SK-N-MC (cell line): ENCODE results near the gene TSHZ2.
"Not testable (repeated sequence)": the region's sequence is repeated elsewhere in the genome, so short reads cannot be mapped to it uniquely, and the experiment has no call there.

Experiments used
- DNase-seq: peaks from one replicate; pipeline ENCODE4 v3.0.0-alpha.2; 2011; ENCODE audit warnings: low read depth, low spot score
- H3K27ac ChIP-seq: fragments of 200-600 bp; sonication (generic); 2 replicates; pipeline ENCODE4 v1.5.1; 2016; ENCODE audit warnings: mixed run types
- H3K36me3 ChIP-seq: fragments of 200-600 bp; sonication (generic); 2 replicates; pipeline ENCODE4 v1.6.1; 2017; ENCODE audit warnings: antibody characterized with exemption, low read length, mixed read lengths; ENCODE audit not compliant: insufficient read depth
- H3K4me3 ChIP-seq: fragments of 200-600 bp; sonication (generic); 2 replicates; pipeline ENCODE4 v1.5.1; 2016
- H3K9ac ChIP-seq: fragments of 200-600 bp; sonication (generic); 2 replicates; pipeline ENCODE4 v1.8.0; 2017; ENCODE audit warnings: mixed run types, mixed read lengths; ENCODE audit not compliant: insufficient read length
- H3K9me3 ChIP-seq: fragments of 200-600 bp; sonication (generic); 2 replicates; pipeline ENCODE4 v1.6.1; 2017; ENCODE audit warnings: low read depth, mild to moderate bottlenecking, antibody characterized with exemption, low read length, moderate library complexity, mixed read lengths
- EZH2 ChIP-seq: fragments of 200-600 bp; sonication (generic); IDR thresholded peaks from one replicate; pipeline ENCODE4 v1.6.1; 2017; ENCODE audit warnings: antibody characterized with exemption
- FOXP2 ChIP-seq: optimal IDR thresholded peaks from 2 replicates; pipeline ENCODE3; 2011; ENCODE audit warnings: mild to moderate bottlenecking, moderate library complexity; ENCODE audit not compliant: insufficient read depth; ENCODE audit errors: extremely low read length, control extremely low read depth
- POLR2AphosphoS5 ChIP-seq: IDR thresholded peaks from 2 replicates; pipeline ENCODE4 v1.6.1; 2012; ENCODE audit warnings: mild to moderate bottlenecking, low read depth, low read length, borderline replicate concordance

The TSHZ2 gene

DNA sequence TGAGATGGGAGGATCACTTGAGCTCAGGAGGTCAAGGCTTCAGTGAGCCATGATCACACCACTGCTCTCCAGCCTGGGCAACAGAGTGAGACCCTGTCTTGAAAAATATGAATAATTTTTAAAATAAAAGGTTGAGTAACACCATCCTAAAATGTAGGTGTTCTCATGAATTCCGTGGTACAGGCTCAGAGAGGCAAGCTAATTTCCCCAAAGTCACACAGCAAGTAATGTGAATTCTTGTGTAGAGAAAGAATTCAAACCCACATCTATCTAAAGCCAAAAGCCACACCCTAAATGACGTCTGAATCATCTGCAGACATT is 541.0 kb downstream of the TSHZ2 start:
- no peaks in the 10 kb centered on the region for H3K36me3 ChIP-seq
- no peak overlapping the region for H3K9ac ChIP-seq
- no peaks in the 10 kb centered on the region for H3K9me3 ChIP-seq
- H3K4me3 ChIP-seq = no peak overlapping the region
- DNase-seq = no peak
- TF ChIP-seq FOXP2 = no peak
- no peak for TF ChIP-seq POLR2AphosphoS5
- TF ChIP-seq EZH2 = no peak
- H3K27ac ChIP-seq = no peak overlapping the region

- TF ChIP-seq FOXP2 = no peak
- no peak for TF ChIP-seq EZH2
- no peak for TF ChIP-seq POLR2AphosphoS5
- Histone ChIP-seq H3K27ac (no peak overlapping the region), H3K4me3 (no peak overlapping the region), H3K9ac (no peak overlapping the region), H3K36me3 (no peaks in the 10 kb centered on the region), H3K9me3 (no peaks in the 10 kb centered on the region)
- DNase-seq = no peak
Observed at GRCh38 chr20:53513489-53514298, 541.5 kb downstream of the TSHZ2 start.

GRCh38 chr20:53515749-53516148 is 543.6 kb downstream of the TSHZ2 start:
- Histone ChIP-seq H3K9me3 (no peaks in the 10 kb centered on the region), H3K27ac (no peak overlapping the region), H3K9ac (no peak overlapping the region), H3K4me3 (no peak overlapping the region), H3K36me3 (no peaks in the 10 kb centered on the region)
- DNase-seq = no peak
- TF ChIP-seq POLR2AphosphoS5 (no peak), EZH2 (no peak), FOXP2 (no peak)

GRCh38 chr20:53517146-53517545 is 545.0 kb downstream of the TSHZ2 start:
- Histone ChIP-seq H3K9me3 (no peaks in the 10 kb centered on the region), H3K36me3 (no peaks in the 10 kb centered on the region), H3K27ac (no peak overlapping the region), H3K9ac (no peak overlapping the region), H3K4me3 (no peak overlapping the region)
- TF ChIP-seq FOXP2 = no peak
- no peak for TF ChIP-seq POLR2AphosphoS5
- no peak for TF ChIP-seq EZH2
- DNase-seq = no peak

DNA sequence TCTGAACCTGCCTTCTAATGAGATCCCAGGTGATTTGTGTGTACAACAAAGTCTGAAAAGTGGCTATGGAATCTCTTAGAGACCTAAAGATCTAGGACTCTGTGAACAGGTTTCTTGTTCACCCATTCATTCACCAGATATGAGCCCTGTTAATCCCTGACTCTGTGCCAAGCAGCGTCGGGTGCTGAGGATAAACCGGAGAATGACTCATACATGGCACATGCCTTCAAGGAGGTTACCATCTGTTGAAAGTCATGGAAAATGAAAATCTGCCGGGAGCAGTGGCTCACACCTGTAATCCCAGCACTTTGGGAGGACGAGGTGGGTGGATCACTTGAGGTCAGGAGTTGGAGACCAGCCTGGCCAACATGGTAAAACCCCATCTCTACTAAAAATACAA is 549.3 kb downstream of the TSHZ2 start:
- not testable (repeated sequence) for H3K4me3 ChIP-seq, H3K9me3 ChIP-seq, H3K9ac ChIP-seq, H3K36me3 ChIP-seq, H3K27ac ChIP-seq, DNase-seq

DNA sequence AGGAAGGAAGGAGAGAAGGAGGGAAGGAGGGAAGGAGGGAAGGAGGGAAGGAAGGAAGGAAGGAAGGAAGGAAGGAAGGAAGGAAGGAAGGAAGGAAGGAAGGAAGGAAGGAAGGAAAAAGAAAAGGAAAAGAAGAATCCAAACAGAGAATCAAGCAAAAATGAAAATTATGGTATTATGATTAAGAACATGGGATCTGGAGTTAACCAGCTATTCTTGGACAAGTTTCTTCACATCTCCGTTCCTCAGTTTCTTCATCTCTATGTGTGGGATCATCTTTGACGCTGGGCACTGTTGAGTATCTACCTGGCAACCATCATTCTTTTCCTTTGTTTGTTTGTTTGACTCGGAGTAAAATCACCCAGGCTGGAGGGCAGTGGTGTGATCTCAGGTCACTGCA is 549.9 kb downstream of the TSHZ2 start:
- DNase-seq = no peak

DNA sequence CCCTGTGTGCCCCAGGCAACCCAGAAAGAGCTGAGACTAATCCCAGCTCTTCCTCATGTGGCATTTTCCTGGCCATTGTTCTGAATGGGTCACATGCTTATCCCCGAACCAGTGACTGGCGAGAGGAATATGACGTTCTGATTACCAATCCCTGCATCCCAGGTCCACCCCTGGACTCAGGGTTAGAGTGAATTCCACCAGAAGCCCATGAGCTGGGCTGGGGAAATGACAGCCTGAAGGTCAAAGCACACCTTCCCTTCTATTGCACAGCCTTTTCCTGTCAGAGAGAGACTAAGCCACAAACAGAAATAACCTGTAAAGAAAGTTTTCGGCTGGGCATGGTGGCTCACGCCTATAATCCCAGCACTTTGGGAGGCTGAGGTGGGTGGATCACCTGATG is 550.5 kb downstream of the TSHZ2 start:
- no peaks in the 10 kb centered on the region for H3K36me3 ChIP-seq
- no peak overlapping the region for H3K9ac ChIP-seq
- H3K27ac ChIP-seq = no peak overlapping the region
- DNase-seq = no peak
- no peak overlapping the region for H3K4me3 ChIP-seq
- TF ChIP-seq EZH2 (no peak), POLR2AphosphoS5 (no peak), FOXP2 (no peak)
- H3K9me3 ChIP-seq = no peaks in the 10 kb centered on the region

More for the DNA sequence above, 549.9 kb downstream of the TSHZ2 start:
- Histone ChIP-seq H3K27ac (no peak overlapping the region), H3K4me3 (no peak overlapping the region), H3K36me3 (no peaks in the 10 kb centered on the region), H3K9me3 (no peaks in the 10 kb centered on the region), H3K9ac (no peak overlapping the region)
- TF ChIP-seq POLR2AphosphoS5 (no peak), FOXP2 (no peak), EZH2 (no peak)

DNA sequence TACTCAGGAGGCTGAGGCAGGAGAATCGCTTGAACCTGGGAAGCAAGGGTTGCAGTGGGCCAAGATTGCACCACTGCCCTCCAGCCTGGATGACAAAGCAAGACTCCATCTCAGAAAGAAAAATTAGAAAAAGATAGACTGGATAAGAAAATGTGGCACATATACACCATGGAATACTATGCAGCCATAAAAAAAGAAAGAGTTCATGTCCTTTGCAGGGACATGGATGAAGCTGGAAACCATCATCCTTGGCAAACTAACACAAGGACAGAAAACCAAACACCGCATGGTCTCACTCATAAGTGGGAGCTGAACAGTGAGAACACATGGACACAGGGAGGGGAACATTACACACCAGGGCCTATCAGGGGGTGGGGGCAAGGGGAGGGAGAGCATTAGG is 551.5 kb downstream of the TSHZ2 start:
- H3K36me3 ChIP-seq, H3K9ac ChIP-seq, DNase-seq, H3K4me3 ChIP-seq, H3K27ac ChIP-seq, H3K9me3 ChIP-seq: not testable (repeated sequence)

GRCh38 chr20:53524589-53525312 is 552.6 kb downstream of the TSHZ2 start:
- no peak overlapping the region for H3K9ac ChIP-seq
- no peak overlapping the region for H3K4me3 ChIP-seq
- no peak for DNase-seq
- 0 out of 2 replicates have a peak overlapping the region, but pooled peaks have one; percentile 19 for H3K27ac ChIP-seq
- TF ChIP-seq FOXP2 = no peak
- no peak for TF ChIP-seq POLR2AphosphoS5
- no peak for TF ChIP-seq EZH2
- no peaks in the 10 kb centered on the region for H3K9me3 ChIP-seq
- no peaks in the 10 kb centered on the region for H3K36me3 ChIP-seq
